NB4 (cell line): ENCODE data around the gene TACR1.

Experiments
- CTCF ChIP-seq: IDR thresholded peaks from one replicate; pipeline ENCODE4 v1.5.1; 2012; ENCODE audit warnings: low read depth, low read length
- MAX ChIP-seq: IDR thresholded peaks from 2 replicates; pipeline ENCODE4 v1.6.1; 2011; ENCODE audit warnings: low read depth, low read length
- POLR2A ChIP-seq: IDR thresholded peaks from 2 replicates; pipeline ENCODE4 v1.6.1; 2011; ENCODE audit warnings: mild to moderate bottlenecking; ENCODE audit not compliant: insufficient read length; ENCODE audit errors: extremely low read depth

GRCh38 chr2:75041731-75042600 lies 157.4 kb downstream of the TACR1 start:
- TF ChIP-seq CTCF (no peak), POLR2A (no peak), MAX (no peak)
